Small intestine (tissue), 16 donors: ENCODE data around the gene NCKAP5. TPM values are rescaled to one million over a fixed set of nuclear protein-coding genes. Genes with fewer than 3 reads are reported as not detected.
A peak's percentile ranks its signal among the peaks of the same experiment; 100 is the strongest.

Experiments used
- DNase-seq, 2 donors: peaks; one replicate each; pipeline versions ENCODE4 v3.0.0 to v3.0.0-alpha.2; 2013
- FAIRE-seq: peaks from 2 replicates; lab custom pipeline; 2012; peaks lifted over from hg19 to GRCh38; lab: Jason Lieb, UNC
- H3K27ac ChIP-seq, 3 donors: one replicate each; pipeline ENCODE4 v1.5.1; 2013; ENCODE audit warnings: low read length in 2 of 3, mild to moderate bottlenecking in 2 of 3, control low read depth in 1 of 3, inconsistent platforms in 1 of 3, low read depth in 1 of 3, moderate library complexity in 1 of 3
- H3K27me3 ChIP-seq, 3 donors: one replicate each; pipeline ENCODE4 v1.6.1; 2013; ENCODE audit warnings: low read length in 3 of 3, inconsistent platforms in 1 of 3; ENCODE audit not compliant: control insufficient read depth in 3 of 3, insufficient read depth in 3 of 3
- H3K36me3 ChIP-seq, 3 donors: one replicate each; pipeline ENCODE4 v1.6.1; 2013; ENCODE audit warnings: low read length in 3 of 3, inconsistent platforms in 1 of 3, low read depth in 1 of 3, mild to moderate bottlenecking in 1 of 3, moderate library complexity in 1 of 3; ENCODE audit not compliant: control insufficient read depth in 3 of 3, insufficient read depth in 2 of 3
- H3K4me1 ChIP-seq, 3 donors: one replicate each; pipeline ENCODE4 v1.6.1; 2013; ENCODE audit warnings: low read length in 2 of 3, inconsistent platforms in 1 of 3, low read depth in 1 of 3, mild to moderate bottlenecking in 1 of 3, moderate library complexity in 1 of 3; ENCODE audit not compliant: control insufficient read depth in 3 of 3, insufficient read depth in 2 of 3
- H3K4me3 ChIP-seq, 3 donors: one replicate each; pipeline ENCODE4 v1.5.1; 2013; ENCODE audit warnings: low read length in 3 of 3, control low read depth in 1 of 3, inconsistent platforms in 1 of 3, low read depth in 1 of 3, mild to moderate bottlenecking in 1 of 3, moderate library complexity in 1 of 3
- H3K9me3 ChIP-seq, 2 donors: one replicate each; pipeline ENCODE4 v1.6.1; 2013; ENCODE audit warnings: low read depth in 1 of 2, low read length in 1 of 2; ENCODE audit not compliant: control insufficient read depth in 2 of 2, insufficient read depth in 1 of 2
- WGBS, 3 donors: extraction: QIAGEN DNeasy Blood & Tissue Kit; methylation state at CpG; one replicate each; pipeline ENCODE4 v1.1.7; 2013; 5-methylcytosine and 5-hydroxymethylcytosine counted together
- long read RNA-seq, 10 donors: transcript quantifications; one replicate each; lab custom pipeline, GENCODE V29; 2026
- polyA plus RNA-seq, 4 donors: library from polyadenylated mRNA; stranded (reverse) in 3 of 4; unstranded in 1 of 4; fragments of 200-250 nt in 3 of 4; fragments of 120-200 nt in 1 of 4; gene quantifications; one replicate each; pipeline versions ENCODE4 v1.2.1 to v1.2.3, GENCODE V29; 2013
- donor health status: healthy with polysubstance abuse.
- donor health status: control.
- donor health status: control.
- donor health status: Bipolar disorder and iron deficiency.
- donor health status: healthy.

The NCKAP5 gene
- polyA plus RNA-seq, result 1 to 10 TPM in 3 of 4 donors, under 1 TPM in 1; 0.52 to 7.8 (median 6.5) TPM
- long read RNA-seq, donor 1, result 0 reads
- long read RNA-seq, donor 2, result 0 reads
- long read RNA-seq, donor 3, partial matches to known transcripts, result 0 of 1 reads
- long read RNA-seq, donor 3, other reads (novel, unspliced or antisense), result 0 of 1 reads
- long read RNA-seq, donor 4, result 0 reads
- long read RNA-seq, donor 5, result 0 reads
- long read RNA-seq, donor 6, result 0 reads
- long read RNA-seq, donor 7, result 0 reads
- long read RNA-seq, donor 8, result 0 reads
- long read RNA-seq, donor 9, result 0 reads
- long read RNA-seq, donor 10, result 0 reads

DNA sequence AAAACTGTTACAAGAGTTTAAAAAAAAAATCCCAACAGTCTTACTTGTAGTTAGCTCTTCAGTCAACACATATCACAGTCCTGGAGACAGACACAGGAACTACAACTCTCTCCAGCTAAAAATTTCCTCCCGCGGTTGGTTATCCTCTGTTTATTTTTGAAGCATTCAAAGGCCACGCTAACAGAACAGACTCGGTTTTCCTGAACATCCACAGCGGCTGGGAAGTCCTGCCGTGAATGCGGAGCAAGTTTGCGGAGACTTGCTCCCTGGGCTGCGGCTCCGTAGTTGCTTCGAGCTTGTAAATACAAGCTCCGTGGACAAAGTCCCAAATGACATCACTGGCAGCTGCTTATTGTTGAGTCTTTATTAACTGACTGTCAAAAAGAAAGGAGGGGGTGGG is at the start of gene NCKAP5:
NCKAP5 (minus strand) TSS at position 292 of the 400 bp plus-strand sequence. CDS start 50,937 bp downstream, outside the sequence.
- Histone ChIP-seq H3K4me3 (peak within 1 kb of the TSS in 2 of 3 donors; percentile 29 to 45), H3K9me3 (no peaks in the 10 kb centered on the region), H3K27ac (peak within 1 kb of the TSS; percentile 38 to 75 (median 39)), H3K27me3 (no peaks in the 10 kb centered on the region), H3K36me3 (no peaks in the 10 kb centered on the region), H3K4me1 (peaks cover 0 to 22% (median 3%) of the 10 kb centered on the region in 3 donors)
- FAIRE-seq (no peak), DNase-seq (peak; percentile 92 to 94)
- WGBS, 3 donors, result 1 to 4% (median 4%) methylated on average over 12 of the region's 12 CpGs

- Histone ChIP-seq H3K9me3 (no peaks in the 10 kb centered on the region), H3K4me1 (no peaks in the 10 kb centered on the region), H3K27ac (no peak overlapping the region), H3K36me3 (no peaks in the 10 kb centered on the region), H3K27me3 (no peaks in the 10 kb centered on the region), H3K4me3 (no peak overlapping the region)
- DNase-seq (no peak), FAIRE-seq (no peak)
These were observed 41.4 kb upstream of the NCKAP5 start for GRCh38 chr2:133609664-133610063.

DNA sequence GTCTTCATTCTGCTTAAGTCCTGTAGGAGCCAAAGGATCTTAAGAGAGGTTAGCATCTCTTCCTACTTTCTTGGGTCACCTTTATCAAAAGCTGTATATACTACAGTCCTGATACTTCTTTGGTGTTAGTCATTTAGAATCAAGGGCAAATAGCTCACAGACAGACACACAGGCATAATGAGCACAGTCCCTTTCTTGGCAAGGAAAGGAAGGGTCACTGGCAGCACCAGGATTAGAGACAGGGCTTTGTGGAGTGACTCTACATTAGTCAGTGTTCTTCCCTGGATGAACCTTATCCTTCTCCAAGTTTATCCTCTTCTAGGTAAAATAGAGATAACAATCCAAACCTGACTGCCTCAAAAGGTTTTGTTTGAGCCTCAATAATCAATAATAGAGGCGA is 40.0 kb upstream of the NCKAP5 start:
- WGBS, 3 donors, result 57 to 75% (median 63%) methylated on average over 1 of the region's 1 CpG
- no peaks in the 10 kb centered on the region for H3K9me3 ChIP-seq
- no peak for FAIRE-seq

GRCh38 chr2:133607679-133608078 is 39.4 kb upstream of the NCKAP5 start:
- FAIRE-seq (no peak), DNase-seq (no peak)
- 55 to 81% (median 74%) methylated on average over 1 of the region's 1 CpG for WGBS, 3 donors
- Histone ChIP-seq H3K36me3 (no peaks in the 10 kb centered on the region), H3K4me1 (no peaks in the 10 kb centered on the region), H3K4me3 (no peak overlapping the region), H3K27me3 (no peaks in the 10 kb centered on the region), H3K27ac (no peak overlapping the region), H3K9me3 (no peaks in the 10 kb centered on the region)

More for the DNA sequence above, 40.0 kb upstream of the NCKAP5 start:
- Histone ChIP-seq H3K27me3 (no peaks in the 10 kb centered on the region), H3K4me1 (no peaks in the 10 kb centered on the region), H3K36me3 (no peaks in the 10 kb centered on the region), H3K4me3 (no peak overlapping the region), H3K27ac (no peak overlapping the region)
- DNase-seq, result no peak

- H3K4me3 ChIP-seq, result no peak overlapping the region
- DNase-seq (no peak), FAIRE-seq (no peak)
- 97 to 100% (median 100%) methylated on average over 1 of the region's 1 CpG for WGBS, 3 donors
- H3K36me3 ChIP-seq, result no peaks in the 10 kb centered on the region
- H3K9me3 ChIP-seq, result no peaks in the 10 kb centered on the region
- H3K4me1 ChIP-seq, result no peaks in the 10 kb centered on the region
- no peaks in the 10 kb centered on the region for H3K27me3 ChIP-seq
- no peak overlapping the region for H3K27ac ChIP-seq
These were observed 38.4 kb upstream of the NCKAP5 start for GRCh38 chr2:133606616-133607015.

DNA sequence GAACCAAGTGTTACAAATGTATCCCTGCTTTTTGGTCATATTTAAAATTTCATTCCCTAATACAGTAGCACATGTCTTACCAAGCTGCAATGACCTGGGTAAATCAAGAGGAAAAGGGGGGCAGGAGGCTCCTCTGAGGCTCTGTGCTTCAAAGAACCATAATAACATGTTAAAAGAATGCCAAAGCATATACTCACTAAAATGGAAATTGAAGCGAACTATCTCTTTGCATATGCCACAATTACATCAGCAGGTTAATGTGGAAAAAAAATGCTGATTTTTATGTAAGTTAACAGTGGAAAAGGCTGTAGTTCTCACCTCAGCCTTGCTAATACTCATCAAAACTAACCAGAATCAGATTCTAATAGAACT is 37.5 kb upstream of the NCKAP5 start:
- Histone ChIP-seq H3K27ac (no peak overlapping the region), H3K36me3 (no peaks in the 10 kb centered on the region), H3K4me3 (no peak overlapping the region), H3K4me1 (no peaks in the 10 kb centered on the region), H3K9me3 (no peaks in the 10 kb centered on the region), H3K27me3 (no peaks in the 10 kb centered on the region)
- 77 to 88% (median 86%) methylated on average over 1 of the region's 1 CpG for WGBS, 3 donors
- FAIRE-seq, result no peak
- no peak for DNase-seq

GRCh38 chr2:133605011-133605765 is 36.9 kb upstream of the NCKAP5 start:
- DNase-seq (no peak), FAIRE-seq (no peak)
- no peaks in the 10 kb centered on the region for H3K4me1 ChIP-seq
- no peaks in the 10 kb centered on the region for H3K9me3 ChIP-seq
- H3K27ac ChIP-seq, result no peak overlapping the region
- 47 to 62% (median 48%) methylated on average over 7 of the region's 7 CpGs for WGBS, 3 donors
- no peaks in the 10 kb centered on the region for H3K36me3 ChIP-seq
- H3K4me3 ChIP-seq, result no peak overlapping the region
- H3K27me3 ChIP-seq, result no peaks in the 10 kb centered on the region

GRCh38 chr2:133603109-133603508 is 34.8 kb upstream of the NCKAP5 start:
- Histone ChIP-seq H3K27ac (no peak overlapping the region), H3K4me3 (no peak overlapping the region), H3K4me1 (no peaks in the 10 kb centered on the region), H3K36me3 (no peaks in the 10 kb centered on the region), H3K9me3 (no peaks in the 10 kb centered on the region), H3K27me3 (no peaks in the 10 kb centered on the region)
- WGBS, 3 donors, result 89 to 90% (median 89%) methylated on average over 10 of the region's 10 CpGs
- no peak for DNase-seq
- no peak for FAIRE-seq
